HG02623 (cell line): ENCODE measurements around the gene TMEM154.

Experiments used
- ATAC-seq: cut with Tn5 transposase; IDR thresholded peaks from one replicate; pipeline ENCODE4 v1.9.1; 2021; ENCODE audit warnings: moderate library complexity; ENCODE audit not compliant: unreplicated experiment

TMEM154 gene

GRCh38 chr4:152635851-152636250 lies 43.9 kb downstream of the TMEM154 start:
- ATAC-seq = no peak

- ATAC-seq = no peak
These were observed 45.6 kb downstream of the TMEM154 start for GRCh38 chr4:152634110-152634760.

- no peak for ATAC-seq
These were observed 46.7 kb downstream of the TMEM154 start for GRCh38 chr4:152633118-152633517.

- ATAC-seq = no peak
These were observed 49.5 kb downstream of the TMEM154 start for GRCh38 chr4:152630324-152630723.

GRCh38 chr4:152629908-152630307 lies 49.9 kb downstream of the TMEM154 start:
- no peak for ATAC-seq

- no peak for ATAC-seq
These were observed 51.7 kb downstream of the TMEM154 start for GRCh38 chr4:152628128-152628527.

GRCh38 chr4:152626790-152627189 lies 53.0 kb downstream of the TMEM154 start:
- no peak for ATAC-seq

- no peak for ATAC-seq
These were observed 58.9 kb downstream of the TMEM154 start for GRCh38 chr4:152620915-152621314.

GRCh38 chr4:152620218-152620617 lies 59.6 kb downstream of the TMEM154 start:
- no peak for ATAC-seq

GRCh38 chr4:152619556-152619955 lies 60.2 kb downstream of the TMEM154 start:
- ATAC-seq = no peak

GRCh38 chr4:152618971-152619370 lies 60.8 kb downstream of the TMEM154 start:
- no peak for ATAC-seq

GRCh38 chr4:152616804-152617203 lies 63.0 kb downstream of the TMEM154 start:
- ATAC-seq = no peak

- ATAC-seq = no peak
These were observed 65.7 kb downstream of the TMEM154 start for GRCh38 chr4:152613841-152614721.

- no peak for ATAC-seq
These were observed 66.4 kb downstream of the TMEM154 start for GRCh38 chr4:152613351-152613750.

- no peak for ATAC-seq
These were observed 69.7 kb downstream of the TMEM154 start for GRCh38 chr4:152610131-152610530.

- ATAC-seq = no peak
These were observed 70.3 kb downstream of the TMEM154 start for GRCh38 chr4:152609481-152609880.

- no peak for ATAC-seq
These were observed 72.6 kb downstream of the TMEM154 start for GRCh38 chr4:152607178-152607577.

GRCh38 chr4:152606753-152607152 lies 73.0 kb downstream of the TMEM154 start:
- no peak for ATAC-seq

- no peak for ATAC-seq
These were observed 74.0 kb downstream of the TMEM154 start for GRCh38 chr4:152605641-152606335.

GRCh38 chr4:152605031-152605430 lies 74.8 kb downstream of the TMEM154 start:
- no peak for ATAC-seq

GRCh38 chr4:152601156-152601555 lies 78.6 kb downstream of the TMEM154 start:
- no peak for ATAC-seq

GRCh38 chr4:152599636-152600035 lies 80.2 kb downstream of the TMEM154 start:
- ATAC-seq = no peak
